GM04504 (cell line): ENCODE results near the gene ZSCAN9.
A peak's percentile ranks its signal among the peaks of the same experiment; 100 is the strongest.

ENCODE experiments used
- DNase-seq: peaks from one replicate; pipeline ENCODE4 v3.0.0-alpha.2; 2012; ENCODE audit warnings: low read depth

Gene ZSCAN9

GRCh38 chr6:28225056-28225834, at the start of gene ZSCAN9:
Gene ZSCAN9, plus strand, starts transcription at chr6:28225275. Its CDS starts 1,810 bp downstream, at chr6:28227085.
- DNase-seq = peak; percentile 60

- DNase-seq = no peak
Measured at GRCh38 chr6:28176373-28176772, 48.7 kb upstream of the ZSCAN9 start.

GRCh38 chr6:28182255-28182654, 42.8 kb upstream of the ZSCAN9 start:
- DNase-seq = no peak

- DNase-seq = no peak
Measured at GRCh38 chr6:28188111-28188979, 36.7 kb upstream of the ZSCAN9 start.

- DNase-seq = no peak
Measured at GRCh38 chr6:28200020-28200419, 25.1 kb upstream of the ZSCAN9 start.

GRCh38 chr6:28203201-28203600, 21.9 kb upstream of the ZSCAN9 start:
- no peak for DNase-seq

GRCh38 chr6:28205879-28206278, 19.2 kb upstream of the ZSCAN9 start:
- no peak for DNase-seq

GRCh38 chr6:28206527-28206926, 18.5 kb upstream of the ZSCAN9 start:
- DNase-seq = no peak

GRCh38 chr6:28206928-28207509, 18.1 kb upstream of the ZSCAN9 start:
- DNase-seq = no peak

- DNase-seq = no peak
Measured at GRCh38 chr6:28207510-28208110, 17.5 kb upstream of the ZSCAN9 start.

- DNase-seq = no peak
Measured at GRCh38 chr6:28208111-28208659, 16.9 kb upstream of the ZSCAN9 start.

- DNase-seq = no peak
Measured at GRCh38 chr6:28209753-28210535, 15.1 kb upstream of the ZSCAN9 start.

GRCh38 chr6:28211840-28212509, 13.1 kb upstream of the ZSCAN9 start:
- DNase-seq = no peak

- DNase-seq = peak; percentile 60
Measured at GRCh38 chr6:28212510-28213212, 12.4 kb upstream of the ZSCAN9 start.

GRCh38 chr6:28213213-28213523, 11.9 kb upstream of the ZSCAN9 start:
- DNase-seq = no peak

- no peak for DNase-seq
Measured at GRCh38 chr6:28215425-28215824, 9.7 kb upstream of the ZSCAN9 start.

- DNase-seq = no peak
Measured at GRCh38 chr6:28217890-28218289, 7.2 kb upstream of the ZSCAN9 start.

- no peak for DNase-seq
Measured at GRCh38 chr6:28218312-28219248, 6.5 kb upstream of the ZSCAN9 start.
